Fibroblast of pulmonary artery (primary cell): ENCODE data around the gene CLCN2.

Experiments
- DNase-seq: peaks from one replicate; pipeline ENCODE4 v3.0.0-alpha.2; 2010; ENCODE audit warnings: low read depth
- H3K4me3 ChIP-seq: replicated peaks from 2 replicates; pipeline ENCODE4 v1.5.1; 2011; ENCODE audit warnings: low read depth, mild to moderate bottlenecking, control low read depth, low read length, moderate library complexity
- TF ChIP-seq, protein P1 (sequence below): IDR thresholded peaks from 2 replicates; pipeline ENCODE4 v1.5.1; 2011; ENCODE audit warnings: mild to moderate bottlenecking, control low read depth, low read length, inconsistent platforms; ENCODE audit errors: missing control alignments

Gene CLCN2

DNA sequence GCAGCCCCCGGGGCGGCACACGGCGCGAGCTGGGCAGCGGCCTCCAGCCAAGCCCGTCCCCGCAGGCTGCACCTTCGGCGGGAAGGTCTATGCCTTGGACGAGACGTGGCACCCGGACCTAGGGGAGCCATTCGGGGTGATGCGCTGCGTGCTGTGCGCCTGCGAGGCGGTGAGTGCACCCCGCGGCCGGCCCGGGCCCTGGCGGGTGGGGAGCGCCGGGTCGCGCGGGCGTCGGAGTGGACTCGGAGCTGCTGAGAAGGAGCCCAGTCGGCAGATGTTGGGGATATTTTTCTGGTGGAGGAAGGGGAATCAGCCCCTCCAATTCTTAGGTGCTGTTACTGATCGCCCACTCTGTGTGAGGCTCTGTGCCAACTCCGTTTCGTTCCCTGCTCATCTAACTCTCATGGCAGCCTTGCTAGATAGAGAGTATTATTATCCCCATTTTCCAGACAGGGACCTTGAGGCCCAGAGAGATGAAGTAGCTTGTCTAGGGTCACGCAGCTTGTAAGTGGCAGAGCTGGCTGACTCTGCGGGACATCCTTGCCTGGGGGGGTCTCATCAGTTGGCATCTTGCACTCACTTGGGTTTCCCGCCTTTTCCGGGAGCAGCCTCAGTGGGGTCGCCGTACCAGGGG lies 19.3 kb upstream of the CLCN2 start:
- TF ChIP-seq, protein P1, sequence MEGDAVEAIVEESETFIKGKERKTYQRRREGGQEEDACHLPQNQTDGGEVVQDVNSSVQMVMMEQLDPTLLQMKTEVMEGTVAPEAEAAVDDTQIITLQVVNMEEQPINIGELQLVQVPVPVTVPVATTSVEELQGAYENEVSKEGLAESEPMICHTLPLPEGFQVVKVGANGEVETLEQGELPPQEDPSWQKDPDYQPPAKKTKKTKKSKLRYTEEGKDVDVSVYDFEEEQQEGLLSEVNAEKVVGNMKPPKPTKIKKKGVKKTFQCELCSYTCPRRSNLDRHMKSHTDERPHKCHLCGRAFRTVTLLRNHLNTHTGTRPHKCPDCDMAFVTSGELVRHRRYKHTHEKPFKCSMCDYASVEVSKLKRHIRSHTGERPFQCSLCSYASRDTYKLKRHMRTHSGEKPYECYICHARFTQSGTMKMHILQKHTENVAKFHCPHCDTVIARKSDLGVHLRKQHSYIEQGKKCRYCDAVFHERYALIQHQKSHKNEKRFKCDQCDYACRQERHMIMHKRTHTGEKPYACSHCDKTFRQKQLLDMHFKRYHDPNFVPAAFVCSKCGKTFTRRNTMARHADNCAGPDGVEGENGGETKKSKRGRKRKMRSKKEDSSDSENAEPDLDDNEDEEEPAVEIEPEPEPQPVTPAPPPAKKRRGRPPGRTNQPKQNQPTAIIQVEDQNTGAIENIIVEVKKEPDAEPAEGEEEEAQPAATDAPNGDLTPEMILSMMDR: no peak
- DNase-seq: no peak
- H3K4me3 ChIP-seq: no peak overlapping the region

DNA sequence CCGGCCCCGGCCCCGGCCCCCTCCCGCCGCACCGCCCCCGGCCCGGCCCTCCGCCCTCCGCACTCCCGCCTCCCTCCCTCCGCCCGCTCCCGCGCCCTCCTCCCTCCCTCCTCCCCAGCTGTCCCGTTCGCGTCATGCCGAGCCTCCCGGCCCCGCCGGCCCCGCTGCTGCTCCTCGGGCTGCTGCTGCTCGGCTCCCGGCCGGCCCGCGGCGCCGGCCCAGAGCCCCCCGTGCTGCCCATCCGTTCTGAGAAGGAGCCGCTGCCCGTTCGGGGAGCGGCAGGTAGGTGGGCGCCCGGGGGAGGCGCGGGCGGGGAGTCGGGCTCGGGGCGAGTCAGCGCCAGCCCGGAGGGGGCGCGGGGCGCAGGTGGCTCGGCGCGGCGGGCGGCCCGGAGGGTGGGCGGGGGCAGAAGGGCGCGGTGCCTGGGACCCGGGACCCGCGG lies 18.8 kb upstream of the CLCN2 start:
- H3K4me3 ChIP-seq: peak overlapping the region; percentile 17
- DNase-seq: peak; percentile 31

DNA sequence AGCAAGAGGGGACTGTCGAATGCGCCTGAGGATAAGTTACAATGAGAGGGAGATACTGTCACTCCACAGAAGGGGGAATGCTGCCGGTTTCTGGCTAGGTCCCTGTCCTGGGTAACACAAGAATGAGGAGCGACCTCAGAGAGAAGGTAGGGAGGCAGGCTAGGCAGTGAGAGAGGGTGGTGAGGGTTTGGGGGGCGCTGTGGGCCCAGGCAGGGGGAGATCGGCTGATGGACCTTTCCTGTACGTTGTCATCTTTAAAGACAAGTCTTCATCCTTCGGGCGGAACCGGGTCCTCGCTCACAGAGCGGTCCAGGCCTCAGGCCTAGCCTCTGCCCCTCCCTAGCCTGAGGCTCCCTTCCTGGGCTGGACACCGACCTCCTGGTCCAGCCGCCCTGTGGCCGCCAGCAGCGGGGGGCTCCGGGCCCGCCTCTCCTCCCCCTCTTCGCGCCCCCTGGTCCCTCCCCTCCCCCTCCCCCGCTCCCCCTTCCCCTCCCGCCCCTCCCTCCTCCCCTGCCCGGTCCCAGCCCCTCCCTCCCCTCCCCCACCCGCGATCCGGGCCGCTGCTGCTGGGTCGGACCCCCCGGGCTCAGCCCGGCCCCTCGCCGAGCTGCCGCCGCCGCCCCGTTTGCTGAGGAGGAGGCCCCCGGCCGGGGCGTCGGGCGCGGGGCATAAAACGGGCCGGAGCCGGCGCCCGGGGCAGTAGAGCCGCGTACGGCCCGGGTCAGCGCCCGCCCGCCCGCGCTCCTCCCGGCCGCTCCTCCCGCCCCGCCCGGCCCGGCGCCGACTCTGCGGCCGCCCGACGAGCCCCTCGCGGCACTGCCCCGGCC lies 18.2 kb upstream of the CLCN2 start, which contains the start of gene CHRD:
TSS of gene CHRD (plus strand) at position 697 of the 827 bp plus-strand sequence. CDS start 265 bp downstream, outside the sequence.
- peak within 1 kb of the TSS; percentile 17 for H3K4me3 ChIP-seq
- TF ChIP-seq, protein P1: no peak

More for the DNA sequence above, 18.8 kb upstream of the CLCN2 start:
- TF ChIP-seq, protein P1: no peak

DNA sequence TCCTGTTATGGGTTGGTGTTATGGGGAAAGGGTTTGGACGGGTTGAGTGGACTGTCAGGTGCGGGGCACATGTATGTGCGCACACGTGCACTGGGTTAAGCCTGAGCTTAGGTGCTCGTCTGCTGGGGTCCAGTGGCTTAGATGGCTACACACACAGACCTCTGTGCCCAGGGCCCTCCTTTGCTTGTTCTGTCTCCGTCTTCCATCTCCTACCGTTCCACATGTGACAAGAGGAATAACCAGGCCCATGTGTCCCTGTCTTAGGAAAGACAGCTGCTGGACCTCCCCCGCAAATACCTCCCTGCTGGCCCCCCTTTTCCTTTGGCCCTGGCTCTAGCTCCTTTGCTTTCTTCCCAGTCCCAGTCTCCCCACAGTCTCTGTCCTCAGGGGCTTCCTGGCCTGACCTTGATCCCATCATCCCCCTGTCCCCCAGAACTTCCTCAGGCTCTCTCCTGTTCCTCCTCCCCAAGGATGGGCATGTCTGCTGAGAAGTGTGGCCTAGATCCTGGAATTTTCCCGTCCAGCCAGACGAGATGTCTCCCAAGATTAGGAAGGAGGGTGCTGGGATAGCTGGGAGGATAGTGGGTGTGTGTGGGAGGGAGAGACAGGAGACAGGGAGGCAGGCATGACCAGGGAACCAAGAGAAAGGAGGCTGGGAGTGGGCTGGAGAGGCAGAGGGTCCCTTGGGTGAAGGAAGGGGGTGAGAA lies 17.4 kb upstream of the CLCN2 start:
- TF ChIP-seq, protein P1: no peak
- H3K4me3 ChIP-seq: no peak overlapping the region
- DNase-seq: no peak

More for the DNA sequence above, 18.2 kb upstream of the CLCN2 start, which contains the start of gene CHRD:
- DNase-seq: no peak

DNA sequence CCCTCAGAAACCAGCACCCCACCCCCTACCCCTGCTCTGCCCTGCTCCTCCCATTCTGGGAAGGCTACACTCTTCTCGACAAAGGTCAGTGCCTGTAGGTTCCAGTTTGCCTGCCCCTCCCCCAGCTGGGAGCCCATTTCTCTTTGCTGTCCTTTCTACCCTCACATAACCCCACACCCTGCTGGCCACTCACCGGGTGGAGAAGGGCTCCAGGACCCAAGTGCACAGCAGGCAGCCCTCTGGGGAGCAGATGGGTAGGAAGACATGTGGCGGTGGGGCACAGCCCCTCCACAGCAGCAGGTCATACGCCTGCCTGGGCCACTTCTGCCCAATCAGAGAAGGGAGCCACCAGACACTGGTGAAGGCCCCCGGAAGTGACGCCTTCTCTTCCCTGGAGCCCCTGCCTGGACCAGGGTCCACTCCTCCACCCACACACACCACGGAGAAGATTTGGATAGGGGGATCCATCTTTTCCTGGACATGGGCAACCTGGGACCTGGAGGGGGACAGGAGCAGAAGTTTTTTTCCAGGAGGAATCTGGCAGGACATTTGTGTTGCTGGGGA lies 16.6 kb upstream of the CLCN2 start, which contains the start of gene THPO:
TSS of gene THPO (minus strand) at position 326 of the 564 bp plus-strand sequence. CDS start 1,948 bp downstream, outside the sequence.
- no peak within 1 kb of the TSS for H3K4me3 ChIP-seq
- DNase-seq: no peak
- TF ChIP-seq, protein P1: no peak

DNA sequence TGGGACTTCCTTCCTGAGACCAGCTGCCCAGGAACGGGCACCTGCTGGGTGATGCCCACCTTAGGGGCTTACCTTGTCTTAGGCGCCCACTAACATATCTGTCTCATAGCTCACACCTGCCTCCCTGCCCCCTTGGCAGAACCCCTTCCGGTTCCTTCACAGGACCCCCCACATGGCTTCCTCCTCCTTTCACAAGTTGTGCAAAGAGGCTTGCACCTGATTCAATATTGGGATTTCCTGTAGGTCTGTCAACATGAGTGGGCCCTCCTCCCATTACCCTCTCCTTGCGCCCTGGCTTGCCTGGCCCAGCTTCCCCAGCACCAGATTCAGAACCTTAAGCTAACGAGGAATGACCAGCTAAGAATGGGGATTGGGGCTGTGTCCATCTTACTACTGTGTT lies 16.0 kb upstream of the CLCN2 start:
- no peak for DNase-seq
- TF ChIP-seq, protein P1: no peak
- H3K4me3 ChIP-seq: no peak overlapping the region
